H1 (cell line): ENCODE results near the gene MYL5. TPM values are rescaled to one million over a fixed set of nuclear protein-coding genes. Genes with fewer than 3 reads are reported as not detected.

Source experiments
- CTCF ChIA-PET: fragments of 300-600 bp; sonication (Branson Sonifier 250); formaldehyde crosslinking; loops from one replicate; lab custom pipeline; 2021; ENCODE audit not compliant: partially characterized antibody; lab: Charles Lee
- POLR2A ChIA-PET: fragments of 300-600 bp; sonication (Branson Sonifier 250); formaldehyde crosslinking; loops from one replicate; lab custom pipeline; 2021; ENCODE audit warnings: inconsistent platforms; ENCODE audit not compliant: partially characterized antibody; lab: Charles Lee
- DNase-seq, 2 experiments: peaks; one replicate each; pipeline versions ENCODE4 v3.0.0 to v3.0.0-alpha.2; 2010 to 2022; ENCODE audit warnings: low spot score in 2 of 2, low read depth in 1 of 2, mixed read lengths in 1 of 2
- FAIRE-seq: peaks from 2 replicates; lab custom pipeline; 2011; peaks lifted over from hg19 to GRCh38; lab: Jason Lieb, UNC
- H2AFZ ChIP-seq: 2 replicates; pipeline ENCODE4 v1.8.1; 2012; ENCODE audit warnings: low read length, inconsistent platforms
- H2AK5ac ChIP-seq: 2 replicates; pipeline ENCODE4 v1.6.1; 2013; ENCODE audit warnings: low read depth, low read length
- H2BK120ac ChIP-seq: replicated peaks from 2 replicates; pipeline ENCODE3; 2013; ENCODE audit warnings: low read depth, low read length, inconsistent platforms
- H2BK12ac ChIP-seq: 2 replicates; pipeline ENCODE4 v1.6.1; 2013; ENCODE audit warnings: low read depth, low read length
- H2BK15ac ChIP-seq: 2 replicates; pipeline ENCODE4 v1.6.1; 2013; ENCODE audit warnings: low read length
- H2BK20ac ChIP-seq: 2 replicates; pipeline ENCODE4 v1.6.1; 2013; ENCODE audit warnings: low read length
- H2BK5ac ChIP-seq: 2 replicates; pipeline ENCODE4 v1.6.1; 2013; ENCODE audit warnings: low read depth, low read length
- H3K14ac ChIP-seq: 2 replicates; pipeline ENCODE4 v1.6.1; 2013; ENCODE audit warnings: inconsistent platforms; ENCODE audit not compliant: insufficient read length
- H3K18ac ChIP-seq: 2 replicates; pipeline ENCODE4 v1.6.1; 2013; ENCODE audit warnings: low read length; ENCODE audit errors: extremely low read depth
- H3K23ac ChIP-seq: 2 replicates; pipeline ENCODE4 v1.6.1; 2013; ENCODE audit warnings: inconsistent platforms; ENCODE audit not compliant: insufficient read length
- H3K23me2 ChIP-seq: 2 replicates; pipeline ENCODE4 v1.6.1; 2013; ENCODE audit warnings: low read depth, low read length
- H3K27ac ChIP-seq: 2 replicates; pipeline ENCODE4 v1.6.1; 2011; ENCODE audit warnings: low read depth, low read length, inconsistent platforms
- H3K27me3 ChIP-seq, 4 experiments: replicated peaks in 1 of 4; 1 replicate in 1 of 4; 2 replicates in 3 of 4; pipeline versions ENCODE4 v1.6.1 to v1.8.1; 2011 to 2013; ENCODE audit warnings: low read length in 3 of 4, mild to moderate bottlenecking in 3 of 4, inconsistent platforms in 2 of 4, mixed read lengths in 2 of 4, moderate library complexity in 1 of 4; ENCODE audit not compliant: control insufficient read depth in 3 of 4, insufficient read depth in 3 of 4; ENCODE audit errors: extremely low read depth in 1 of 4
- H3K36me3 ChIP-seq, 4 experiments: 2 replicates each; pipeline versions ENCODE4 v1.6.1 to v1.8.1; 2011 to 2013; ENCODE audit warnings: mild to moderate bottlenecking in 4 of 4, low read length in 3 of 4, moderate library complexity in 2 of 4, control low read depth in 1 of 4, inconsistent platforms in 1 of 4; ENCODE audit not compliant: insufficient read depth in 4 of 4, control insufficient read depth in 2 of 4
- H3K4ac ChIP-seq: replicated peaks from 2 replicates; pipeline ENCODE3; 2013; ENCODE audit warnings: low read length, low read depth, mixed read lengths, inconsistent platforms; ENCODE audit not compliant: insufficient read length
- H3K4me1 ChIP-seq, 4 experiments: replicated peaks in 1 of 4; 1 replicate in 1 of 4; 2 replicates in 3 of 4; pipeline versions ENCODE4 v1.6.1 to v1.8.1; 2011 to 2013; ENCODE audit warnings: low read length in 3 of 4, inconsistent platforms in 2 of 4, mixed read lengths in 1 of 4; ENCODE audit not compliant: insufficient read depth in 4 of 4, control insufficient read depth in 3 of 4
- H3K4me2 ChIP-seq, 2 experiments: 2 replicates each; pipeline versions ENCODE4 v1.6.1 to v1.8.1; 2011 to 2013; ENCODE audit warnings: low read depth in 2 of 2, low read length in 2 of 2, control low read depth in 1 of 2, inconsistent platforms in 1 of 2, mild to moderate bottlenecking in 1 of 2; ENCODE audit not compliant: insufficient read depth in 1 of 2
- H3K4me3 ChIP-seq, 4 experiments: fragments of 200-600, 300-600 bp in 1 of 4; sonication (generic), shearing (Covaris generic), sonication (Bioruptor Twin) in 1 of 4; 2 replicates each; pipeline versions ENCODE4 v1.5.1 to v1.8.1; 2011 to 2016; ENCODE audit warnings: low read length in 4 of 4, low read depth in 3 of 4, control low read depth in 2 of 4, inconsistent platforms in 2 of 4, mild to moderate bottlenecking in 2 of 4, mixed read lengths in 1 of 4, moderate library complexity in 1 of 4; ENCODE audit not compliant: insufficient read depth in 2 of 4; ENCODE audit errors: extremely low read depth in 1 of 4
- H3K56ac ChIP-seq: replicated peaks from 2 replicates; pipeline ENCODE3; 2013; ENCODE audit warnings: low read depth, mild to moderate bottlenecking, mixed read lengths, low read length, inconsistent platforms; ENCODE audit not compliant: insufficient read length
- H3K79me1 ChIP-seq: 2 replicates; pipeline ENCODE4 v1.6.1; 2013; ENCODE audit warnings: low read depth, low read length, control low read depth
- H3K79me2 ChIP-seq, 2 experiments: 2 replicates each; pipeline versions ENCODE4 v1.6.1 to v1.8.1; 2012 to 2013; ENCODE audit warnings: low read length in 2 of 2, mild to moderate bottlenecking in 2 of 2, inconsistent platforms in 1 of 2; ENCODE audit not compliant: insufficient read depth in 2 of 2, control insufficient read depth in 1 of 2
- H3K9ac ChIP-seq, 4 experiments: replicated peaks in 1 of 4; 1 replicate in 1 of 4; 2 replicates in 3 of 4; pipeline versions ENCODE4 v1.6.1 to v1.8.1; 2011 to 2013; ENCODE audit warnings: low read depth in 3 of 4, low read length in 3 of 4, control low read depth in 2 of 4, mild to moderate bottlenecking in 2 of 4, moderate library complexity in 2 of 4, inconsistent platforms in 1 of 4; ENCODE audit errors: extremely low read depth in 1 of 4
- H3K9me3 ChIP-seq, 2 experiments: 2 replicates each; pipeline versions ENCODE4 v1.6.1 to v1.8.1; 2012 to 2013; ENCODE audit warnings: mild to moderate bottlenecking in 2 of 2, moderate library complexity in 2 of 2, control low read depth in 1 of 2, inconsistent platforms in 1 of 2, low read depth in 1 of 2, low read length in 1 of 2, mixed read lengths in 1 of 2; ENCODE audit not compliant: insufficient read depth in 2 of 2
- H4K20me1 ChIP-seq, 2 experiments: replicated peaks in 1 of 2; 2 replicates each; pipeline versions ENCODE3 to v1.8.1; 2011 to 2013; ENCODE audit warnings: inconsistent platforms in 2 of 2, low read length in 2 of 2, mild to moderate bottlenecking in 1 of 2; ENCODE audit not compliant: insufficient read depth in 2 of 2, control insufficient read depth in 1 of 2
- H4K5ac ChIP-seq: 2 replicates; pipeline ENCODE4 v1.6.1; 2013; ENCODE audit warnings: low read length, low read depth, mixed read lengths, inconsistent platforms; ENCODE audit not compliant: insufficient read length
- H4K8ac ChIP-seq: 2 replicates; pipeline ENCODE4 v1.8.0; 2013; ENCODE audit warnings: mild to moderate bottlenecking, moderate library complexity, low read length, inconsistent platforms; ENCODE audit not compliant: insufficient read depth; ENCODE audit errors: extremely low read depth
- H4K91ac ChIP-seq: replicated peaks from 2 replicates; pipeline ENCODE3; 2013; ENCODE audit warnings: low read length, mixed read lengths, inconsistent platforms; ENCODE audit not compliant: insufficient read length
- BACH1 ChIP-seq: IDR thresholded peaks from 2 replicates; pipeline ENCODE4 v1.6.1; 2012; ENCODE audit warnings: low read length, improper control_type of control experiment
- CBX5 ChIP-seq: fragments of 300-800, 300-1000 bp; sonication (generic); IDR thresholded peaks from 2 replicates; pipeline ENCODE4 v1.7.1; 2016; ENCODE audit warnings: antibody characterized with exemption, low read length, low read depth
- EZH2 ChIP-seq: fragments of 200-600 bp; sonication (generic); IDR thresholded peaks from 2 replicates; pipeline ENCODE4 v1.7.1; 2012; ENCODE audit warnings: low read depth, mild to moderate bottlenecking, moderate library complexity, low read length, inconsistent platforms; ENCODE audit not compliant: severe bottlenecking
- JUND ChIP-seq: IDR thresholded peaks from 2 replicates; pipeline ENCODE4 v1.6.1; 2011; ENCODE audit warnings: mild to moderate bottlenecking, improper control_type of control experiment, low read length
- KDM1A ChIP-seq: fragments of 200-600, 300-600 bp; sonication (generic); IDR thresholded peaks from 2 replicates; pipeline ENCODE4 v1.7.1; 2016; ENCODE audit warnings: mild to moderate bottlenecking, low read length, borderline replicate concordance
- KDM5A ChIP-seq: fragments of 200-600 bp; IDR thresholded peaks from 2 replicates; pipeline ENCODE4 v1.7.1; 2012; ENCODE audit warnings: mild to moderate bottlenecking, low read length, inconsistent platforms, mixed read lengths
- POLR2A ChIP-seq, 2 experiments: IDR thresholded peaks; 1 replicate in 1 of 2; 2 replicates in 1 of 2; pipeline ENCODE4 v1.6.1; 2011; ENCODE audit warnings: low read depth in 2 of 2, low read length in 2 of 2, mild to moderate bottlenecking in 2 of 2; ENCODE audit errors: control extremely low read depth in 1 of 2
- TAF1 ChIP-seq: IDR thresholded peaks from 2 replicates; pipeline ENCODE4 v1.6.1; 2011; ENCODE audit warnings: mild to moderate bottlenecking, low read depth, low read length
- WGBS, 2 experiments: shearing (Covaris generic) in 1 of 2; methylation state at CpG; one replicate each; pipeline versions ENCODE4 v1.1.6 to v1.1.7; 2013 to 2015; ENCODE audit warnings: low lambda C conversion rate in 2 of 2, mixed read lengths in 2 of 2, inconsistent platforms in 1 of 2, low coverage in 1 of 2, missing lambda C conversion rate in 1 of 2; ENCODE audit not compliant: insufficient replicate concordance in 2 of 2, insufficient coverage in 1 of 2, insufficient read length in 1 of 2; ENCODE audit errors: extremely low coverage in 1 of 2, missing lambda C conversion rate in 1 of 2; 5-methylcytosine and 5-hydroxymethylcytosine counted together
- polyA plus RNA-seq, 7 experiments: library from polyadenylated mRNA; depleted of rRNA in 3 of 7; stranded (reverse) in 5 of 7; unstranded in 2 of 7; fragments of >200 nt in 5 of 7; fragments of 200-250 nt in 2 of 7; gene quantifications; 1 replicate in 5 of 7; 2 replicates in 1 of 7; 4 replicates in 1 of 7; pipeline versions ENCODE4 v1.2.1 to v1.2.3, GENCODE V29; 2011 to 2013; ENCODE audit warnings: missing spikeins in 2 of 7, mixed read lengths in 2 of 7
- total RNA-seq: library from RNA; stranded (reverse); fragmentation: NEBNext Ultra II Directional; extraction: Animal tissue kit (Norgen Biotek cat#: 25700); gene quantifications from 2 replicates; pipeline ENCODE4 v1.2.1, GENCODE V29; 2021
- TF ChIP-seq, protein P1 (sequence below): IDR thresholded peaks from 2 replicates; pipeline ENCODE4 v1.6.1; 2011; ENCODE audit warnings: low read depth, mild to moderate bottlenecking, low read length; ENCODE audit not compliant: insufficient read depth

Gene MYL5
- total and polyA plus RNA-seq, 2 of the 8 experiments (the other 6 are each of a cell fraction or from before 2014, with no cell fraction given), result 5.7 to 6.8 TPM

DNA sequence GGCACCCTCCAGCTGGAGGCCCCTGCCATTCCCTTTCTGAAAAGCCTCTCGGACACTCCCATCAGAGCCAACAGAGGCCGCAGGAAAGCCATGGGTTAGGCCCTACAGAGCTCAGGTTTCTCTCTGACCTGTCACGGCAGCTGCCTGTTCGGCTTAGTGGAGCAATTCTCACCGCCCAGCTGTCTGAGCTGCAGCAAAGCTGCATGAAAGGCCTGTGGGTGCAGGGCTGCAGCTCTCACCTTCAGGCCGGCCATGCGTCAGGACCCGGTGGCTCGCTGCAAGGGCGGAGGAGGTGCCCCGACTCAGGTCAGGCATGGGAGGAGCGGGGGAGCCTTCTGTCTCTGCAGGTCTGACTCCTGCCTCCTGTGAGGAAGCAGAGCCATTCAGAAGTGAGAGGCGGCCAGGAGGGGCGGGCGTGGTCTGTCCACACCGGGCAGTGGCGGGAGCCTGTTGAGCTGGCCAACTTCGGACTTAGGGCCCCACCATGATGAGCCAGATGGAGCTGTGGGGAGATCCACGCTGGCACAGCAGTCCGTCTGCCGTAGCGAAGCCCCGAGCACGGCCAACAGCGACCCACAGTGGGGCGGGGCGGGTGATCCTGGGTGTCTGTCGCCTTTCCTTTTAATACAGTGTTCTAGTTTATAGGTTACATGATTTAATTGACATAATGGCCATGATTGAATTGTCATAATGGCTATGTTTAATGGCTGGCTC is 25.6 kb upstream of the MYL5 start:
- Histone ChIP-seq H2AK5ac (no peak overlapping the region), H3K23me2 (no peaks in the 10 kb centered on the region), H2BK5ac (peak overlapping the region; percentile 66; the same call in 1 of the 2 replicates), H3K4me3 (no peak overlapping the region), H3K4me1 (peaks cover 0 to 5% (median 0%) of the 10 kb centered on the region in 4 experiments; a peak in 1 of 7 replicates), H3K9me3 (no peaks in the 10 kb centered on the region), H3K56ac (no peak overlapping the region), H3K23ac (no peak overlapping the region), H3K27me3 (peaks cover 0 to 9% (median 0%) of the 10 kb centered on the region in 4 experiments; a peak in 1 of 7 replicates), H2BK20ac (no peak overlapping the region), H3K4ac (no peak overlapping the region), H2BK12ac (no peak overlapping the region), H3K18ac (peak overlapping the region; percentile 62; the same call in 1 of the 2 replicates), H3K9ac (no peak overlapping the region), H4K5ac (no peak overlapping the region), H4K20me1 (no peaks in the 10 kb centered on the region), H3K4me2 (no peak overlapping the region; a peak in 1 of 4 replicates), H3K27ac (no peak overlapping the region), H2BK15ac (no peak overlapping the region), H4K8ac (peak overlapping the region; percentile 45; the same call in 1 of the 2 replicates), H3K14ac (no peak overlapping the region), H3K79me1 (no peaks in the 10 kb centered on the region), H2BK120ac (no peak overlapping the region), H3K36me3 (no peaks in the 10 kb centered on the region), H3K79me2 (no peaks in the 10 kb centered on the region), H2AFZ (no peak overlapping the region), H4K91ac (no peak overlapping the region)
- no peak for DNase-seq
- ChIA-PET POLR2A (interaction anchor here (0.7 to 1.6 kb wide), 5 partner anchors 10 to 175 kb away, joined by 3 to 4 read pairs (median 4); no protein-coding TSS in a partner anchor), CTCF (interaction anchor here (0.6 to 1.2 kb wide), 7 partner anchors 8 to 565 kb away, joined by 3 to 4 read pairs (median 3); no protein-coding TSS in a partner anchor)
- WGBS, 2 experiments, result 90% methylated on average over 28 of the region's 28 CpGs; no CpG with 5 or more reads in 1 of the 2 experiments
- FAIRE-seq, result no peak
- TF ChIP-seq EZH2 (no peak), TAF1 (no peak), KDM1A (no peak), POLR2A (IDR thresholded peaks at IDR 0.05; ENCODE audit: control extremely low read depth in 1 of 2, low read depth in 2 of 2, low read length in 2 of 2) (no peak), JUND (no peak), KDM5A (no peak), BACH1 (no peak), CBX5 (no peak)
- TF ChIP-seq, protein P1, sequence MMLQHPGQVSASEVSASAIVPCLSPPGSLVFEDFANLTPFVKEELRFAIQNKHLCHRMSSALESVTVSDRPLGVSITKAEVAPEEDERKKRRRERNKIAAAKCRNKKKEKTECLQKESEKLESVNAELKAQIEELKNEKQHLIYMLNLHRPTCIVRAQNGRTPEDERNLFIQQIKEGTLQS, result no peak
